KOPT-K1 (cell line): ENCODE results near the gene CDK5RAP1.
"Not testable (repeated sequence)": the region's sequence is repeated elsewhere in the genome, so short reads cannot be mapped to it uniquely, and the experiment has no call there.

Experiments
- H3K27ac ChIP-seq: fragments of 200-600 bp; sonication (generic); 2 replicates; pipeline ENCODE4 v1.5.1; 2016; ENCODE audit warnings: antibody characterized with exemption, mild to moderate bottlenecking, low read depth, low read length; ENCODE audit not compliant: poor library complexity, severe bottlenecking
- H3K36me3 ChIP-seq: fragments of 200-600 bp; sonication (generic); 2 replicates; pipeline ENCODE4 v1.5.1; 2017; ENCODE audit warnings: antibody characterized with exemption, mild to moderate bottlenecking, low read length, moderate library complexity; ENCODE audit not compliant: insufficient read depth
- H3K9me3 ChIP-seq: fragments of 200-600 bp; sonication (generic); 2 replicates; pipeline ENCODE4 v1.5.1; 2017; ENCODE audit warnings: antibody characterized with exemption, low read length, mild to moderate bottlenecking; ENCODE audit not compliant: insufficient read depth, poor library complexity, severe bottlenecking

CDK5RAP1 gene

DNA sequence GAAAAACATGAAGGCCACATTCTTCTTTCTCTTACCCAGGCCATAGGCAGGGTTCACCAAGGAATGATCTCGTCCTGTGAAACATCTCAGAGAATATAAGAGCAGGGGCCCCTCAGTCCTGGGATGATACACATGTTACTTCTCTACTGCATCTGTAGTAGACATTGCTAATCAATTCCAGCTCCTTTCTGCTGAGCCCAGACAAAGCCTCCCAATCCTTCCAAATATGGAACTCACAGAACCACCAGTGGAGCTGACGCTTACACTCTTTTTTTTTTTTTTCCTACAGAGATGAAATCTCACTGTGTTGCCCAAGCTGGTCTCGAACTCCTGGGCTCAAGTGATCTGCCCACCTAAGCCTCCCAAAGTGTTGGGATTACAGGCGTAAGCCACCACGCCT, 33.1 kb upstream of the CDK5RAP1 start:
- Histone ChIP-seq H3K9me3 (no peaks in the 10 kb centered on the region), H3K27ac (no peak overlapping the region), H3K36me3 (no peaks in the 10 kb centered on the region)

DNA sequence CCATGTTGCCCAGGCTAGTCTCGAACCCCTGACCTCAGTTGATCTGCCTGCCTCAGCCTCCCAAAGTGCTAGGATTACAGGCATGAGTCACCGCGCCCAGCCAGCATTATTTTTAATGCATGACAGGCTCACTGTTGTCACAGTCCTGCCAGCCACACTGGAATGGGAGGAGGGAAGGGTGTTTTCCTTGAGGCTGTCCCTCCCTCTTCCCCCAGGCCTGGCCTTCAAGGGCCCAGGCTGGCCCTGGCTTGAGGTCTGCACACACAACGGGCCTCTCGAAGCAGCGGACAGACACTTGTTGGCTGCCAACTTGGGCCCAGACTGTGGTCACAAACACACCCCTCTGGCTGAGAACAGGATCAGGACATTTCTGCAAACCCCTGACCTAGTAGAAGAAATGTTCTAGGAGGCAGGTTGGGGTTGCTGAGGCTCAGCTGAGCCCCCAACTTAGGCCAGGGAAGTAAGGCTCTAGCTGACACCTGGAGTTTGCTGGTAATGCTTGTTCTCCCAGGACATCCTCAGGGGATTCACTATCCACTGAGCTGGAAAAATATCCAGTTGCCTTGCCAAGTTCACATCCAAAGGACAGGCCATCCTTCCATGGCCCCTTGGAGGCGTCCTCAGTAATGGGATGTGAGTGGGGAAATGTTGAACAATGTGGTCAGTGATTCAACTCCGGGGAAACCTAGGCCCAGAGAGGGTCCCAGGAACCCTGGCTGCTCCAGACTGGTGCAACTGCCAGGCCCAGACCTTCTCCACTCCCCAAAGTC, 32.3 kb upstream of the CDK5RAP1 start:
- no peaks in the 10 kb centered on the region for H3K36me3 ChIP-seq
- H3K9me3 ChIP-seq: no peaks in the 10 kb centered on the region
- no peak overlapping the region for H3K27ac ChIP-seq

- Histone ChIP-seq H3K36me3 (no peaks in the 10 kb centered on the region), H3K9me3 (no peaks in the 10 kb centered on the region), H3K27ac (no peak overlapping the region)
These were observed 30.6 kb upstream of the CDK5RAP1 start for GRCh38 chr20:33431797-33432381.

DNA sequence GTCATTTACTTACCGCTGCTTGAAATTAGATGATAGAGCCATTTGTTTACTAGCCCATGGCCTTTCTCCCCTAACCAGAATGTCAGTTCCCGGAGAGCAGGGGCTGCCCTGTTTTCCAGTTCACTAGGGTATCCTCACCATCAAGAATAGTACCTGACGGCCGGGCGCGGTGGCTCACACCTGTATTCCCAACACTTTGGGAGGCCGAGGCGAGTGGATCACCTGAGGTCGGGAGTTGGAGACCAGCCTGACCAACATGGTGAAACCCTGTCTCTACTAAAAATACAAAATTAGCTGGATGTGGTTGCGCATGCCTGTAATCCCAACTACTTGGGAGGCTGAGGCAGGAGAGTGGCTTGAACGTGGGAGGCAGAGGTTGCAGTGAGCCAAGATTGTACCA, 22.6 kb upstream of the CDK5RAP1 start:
- not testable (repeated sequence) for H3K36me3 ChIP-seq, H3K9me3 ChIP-seq, H3K27ac ChIP-seq

- H3K27ac ChIP-seq: no peak overlapping the region
These were observed 22.0 kb upstream of the CDK5RAP1 start for GRCh38 chr20:33423141-33423834.

GRCh38 chr20:33419140-33419974, 18.0 kb upstream of the CDK5RAP1 start:
- H3K9me3 ChIP-seq: no peaks in the 10 kb centered on the region
- no peak overlapping the region for H3K27ac ChIP-seq
- H3K36me3 ChIP-seq: no peaks in the 10 kb centered on the region

More at GRCh38 chr20:33423141-33423834, 22.0 kb upstream of the CDK5RAP1 start:
- H3K36me3 ChIP-seq: no peaks in the 10 kb centered on the region
- H3K9me3 ChIP-seq: no peaks in the 10 kb centered on the region

GRCh38 chr20:33418033-33418432, 16.7 kb upstream of the CDK5RAP1 start:
- Histone ChIP-seq H3K36me3 (no peaks in the 10 kb centered on the region), H3K9me3 (no peaks in the 10 kb centered on the region)

DNA sequence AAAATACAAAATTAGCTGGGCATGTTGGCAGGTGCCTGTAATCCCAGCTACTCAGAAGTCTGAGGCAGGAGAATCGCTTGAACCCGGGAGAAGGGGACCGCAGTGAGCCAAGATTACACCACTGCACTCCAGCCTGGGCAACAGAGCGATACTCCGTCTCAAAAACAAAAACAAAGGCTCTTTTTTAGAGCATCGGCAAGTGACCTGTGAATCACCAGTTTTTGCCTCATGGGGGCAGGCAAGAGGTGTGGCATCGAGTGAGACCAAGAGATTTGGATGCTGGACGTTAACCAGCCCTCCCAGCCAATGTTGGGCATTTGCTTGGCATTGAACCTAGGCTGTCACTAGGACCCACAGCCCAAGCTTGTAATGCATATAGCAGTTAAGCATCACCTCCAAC, 14.6 kb upstream of the CDK5RAP1 start:
- peaks cover 18% of the 10 kb centered on the region for H3K36me3 ChIP-seq
- no peaks in the 10 kb centered on the region for H3K9me3 ChIP-seq

More at GRCh38 chr20:33418033-33418432, 16.7 kb upstream of the CDK5RAP1 start:
- no peak overlapping the region for H3K27ac ChIP-seq

GRCh38 chr20:33412484-33412838, 11.1 kb upstream of the CDK5RAP1 start:
- Histone ChIP-seq H3K27ac (no peak overlapping the region), H3K36me3 (peaks cover 45% of the 10 kb centered on the region), H3K9me3 (no peaks in the 10 kb centered on the region)

More for the DNA sequence above, 14.6 kb upstream of the CDK5RAP1 start:
- H3K27ac ChIP-seq: no peak overlapping the region

DNA sequence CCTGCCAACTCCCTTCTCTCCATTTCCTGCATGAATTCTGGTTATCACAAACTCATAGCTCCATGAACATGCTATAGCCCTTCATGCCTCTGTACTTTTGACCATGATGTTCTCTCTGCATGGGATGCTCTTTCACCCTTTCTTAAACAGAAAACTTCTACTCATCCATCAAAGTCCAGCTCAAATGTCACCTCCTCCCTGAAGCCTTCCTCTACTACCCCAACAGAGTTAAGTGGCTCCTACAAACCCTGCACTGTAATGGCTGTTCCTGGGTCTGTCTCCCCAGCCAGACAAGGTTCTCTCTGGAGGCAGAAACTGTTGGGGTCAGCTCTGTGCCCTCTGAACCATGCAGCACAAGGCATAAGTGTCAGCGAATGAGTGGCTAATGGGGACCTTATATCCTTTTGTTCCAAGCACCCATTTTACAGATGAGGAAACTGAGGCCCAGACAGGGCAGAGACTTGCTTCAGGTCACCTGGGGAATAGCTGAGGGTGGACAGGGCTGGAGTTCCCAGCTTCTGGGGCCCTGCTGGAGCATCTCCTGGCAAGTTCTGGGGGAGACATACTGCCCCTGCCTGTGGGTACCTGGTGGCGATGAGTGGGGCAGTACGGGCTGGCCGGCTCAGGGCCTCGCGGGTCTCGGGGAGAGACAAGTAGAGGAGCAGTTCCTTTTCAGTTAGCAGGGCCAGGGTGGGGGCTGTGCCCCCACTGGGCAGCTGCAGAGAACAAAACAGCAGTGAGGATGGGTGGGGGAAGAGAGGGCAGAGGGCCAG, 10.6 kb upstream of the CDK5RAP1 start:
- Histone ChIP-seq H3K27ac (no peak overlapping the region), H3K36me3 (peaks cover 51% of the 10 kb centered on the region), H3K9me3 (no peaks in the 10 kb centered on the region)

GRCh38 chr20:33411242-33411641, 9.9 kb upstream of the CDK5RAP1 start:
- no peak overlapping the region for H3K27ac ChIP-seq
- peaks cover 56% of the 10 kb centered on the region for H3K36me3 ChIP-seq
- H3K9me3 ChIP-seq: no peaks in the 10 kb centered on the region

GRCh38 chr20:33410081-33410742, 8.9 kb upstream of the CDK5RAP1 start:
- Histone ChIP-seq H3K27ac (no peak overlapping the region), H3K9me3 (no peaks in the 10 kb centered on the region), H3K36me3 (peaks cover 62% of the 10 kb centered on the region)

DNA sequence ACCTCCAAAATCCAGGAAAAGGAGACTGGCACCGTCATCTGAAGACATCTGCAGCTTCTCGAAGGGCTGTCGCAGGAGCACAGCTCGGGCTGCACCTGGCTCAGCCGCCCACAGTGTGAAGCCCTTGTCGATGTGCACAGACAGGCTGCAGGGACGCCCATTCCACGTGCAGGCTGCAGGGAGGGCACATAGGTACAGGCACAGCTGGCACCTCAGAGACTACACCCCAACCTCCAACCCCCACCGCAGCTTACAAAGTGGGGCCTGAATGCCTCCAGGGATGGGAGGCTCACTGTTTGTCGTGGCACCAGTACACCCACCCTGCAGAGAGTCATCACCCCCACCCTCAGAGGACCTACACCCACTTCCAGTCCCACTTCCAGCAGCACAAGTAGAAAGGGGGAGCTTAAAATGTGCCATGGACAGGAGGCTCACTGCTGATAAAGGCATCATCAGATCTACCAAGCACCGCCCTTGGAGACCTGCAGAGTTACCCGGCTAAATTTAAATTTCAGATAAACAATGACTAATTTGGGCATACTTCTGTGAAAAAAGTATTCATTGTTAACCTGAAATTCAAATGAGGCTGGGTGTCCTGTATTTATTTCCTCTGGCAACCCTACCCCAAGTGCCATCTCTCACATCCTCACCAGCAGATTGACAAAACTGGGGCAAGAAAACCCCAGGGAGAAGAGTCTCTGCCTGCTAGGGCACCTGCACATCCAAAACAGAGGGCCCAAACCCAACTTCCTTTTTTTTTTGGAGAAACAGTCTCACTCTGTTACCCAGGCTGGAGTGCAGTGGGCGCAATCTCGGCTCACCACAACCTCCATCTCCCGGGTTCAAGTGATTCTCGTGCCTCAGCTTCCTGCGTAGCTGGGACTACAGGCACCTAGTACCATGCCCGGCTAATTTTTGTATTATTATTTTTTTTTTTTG, 7.7 kb upstream of the CDK5RAP1 start:
- H3K36me3 ChIP-seq: peaks cover 62% of the 10 kb centered on the region
- no peak overlapping the region for H3K27ac ChIP-seq
- no peaks in the 10 kb centered on the region for H3K9me3 ChIP-seq
